Upper lobe of left lung (tissue), 6 donors: ENCODE measurements around the gene ZBTB40. TPM values are rescaled to one million over a fixed set of nuclear protein-coding genes. Genes with fewer than 3 reads are reported as not detected.

ENCODE experiments used
- ATAC-seq, 2 donors: fragments of 200-7000 bp; cut with Tn5 transposase; one replicate each; pipeline ENCODE4 v1.9.1; 2022; ENCODE audit warnings: mild to moderate bottlenecking in 2 of 2, moderate library complexity in 2 of 2; ENCODE audit not compliant: low FRiP score in 2 of 2
- DNase-seq, 2 donors: peaks; one replicate each; pipeline ENCODE4 v3.0.0-alpha.2; 2019 to 2020
- H3K27ac ChIP-seq, 4 donors: fragments of 200-600 bp; sonication (generic); one replicate each; pipeline ENCODE4 v1.5.1; 2016 to 2019
- H3K27me3 ChIP-seq, 4 donors: fragments of 200-600 bp; sonication (generic); one replicate each; pipeline ENCODE4 v1.5.1; 2017 to 2019
- H3K36me3 ChIP-seq, 4 donors: fragments of 200-600 bp; sonication (generic); one replicate each; pipeline ENCODE4 v1.5.1; 2016 to 2019
- H3K4me1 ChIP-seq, 4 donors: fragments of 200-600 bp; sonication (generic); one replicate each; pipeline ENCODE4 v1.5.1; 2018 to 2019
- H3K4me3 ChIP-seq, 4 donors: fragments of 200-600 bp; sonication (generic); one replicate each; pipeline ENCODE4 v1.5.1; 2017 to 2019; ENCODE audit warnings: mild to moderate bottlenecking in 2 of 4, moderate library complexity in 1 of 4
- H3K9me3 ChIP-seq, 4 donors: fragments of 200-600 bp; sonication (generic); one replicate each; pipeline ENCODE4 v1.5.1; 2018 to 2019
- CTCF ChIP-seq, 6 experiments: fragments of 450-650 bp in 4 of 6; fragments of 200-600 bp in 2 of 6; sonication (generic) in 2 of 6; IDR thresholded peaks; one replicate each; pipeline ENCODE4 v1.5.1; 2016 to 2019; ENCODE audit warnings: antibody characterized with exemption in 6 of 6
- EP300 ChIP-seq, 4 donors: sonication (generic); formaldehyde crosslinking; IDR thresholded peaks; one replicate each; pipeline ENCODE4 v1.5.1; 2017; ENCODE audit warnings: antibody characterized with exemption in 4 of 4, control low read depth in 2 of 4
- POLR2A ChIP-seq, 4 donors: fragments of 450-650 bp; IDR thresholded peaks; one replicate each; pipeline ENCODE4 v1.5.1; 2016 to 2017; ENCODE audit warnings: antibody characterized with exemption in 4 of 4, mild to moderate bottlenecking in 2 of 4
- POLR2AphosphoS5 ChIP-seq, 2 donors: sonication (generic); formaldehyde crosslinking; IDR thresholded peaks; one replicate each; pipeline ENCODE4 v1.5.1; 2017; ENCODE audit warnings: antibody characterized with exemption in 2 of 2
- WGBS, 2 donors: methylation state at CpG; one replicate each; pipeline ENCODE4 v1.1.5; 2017 to 2018; 5-methylcytosine and 5-hydroxymethylcytosine counted together
- total RNA-seq, 6 donors: library from RNA; depleted of rRNA in 4 of 6; stranded (reverse); fragments of >200 nt in 4 of 6; gene quantifications; one replicate each; pipeline versions ENCODE4 v1.1.0 to v1.2.1, GENCODE V29; 2016 to 2021
- donor health status: DM: no; HTN: no; CAD: no; lungs with moderate emphysema.
- donor health status: DM: no; HTN: yes; CAD: no; lungs with severe emphysema.

Gene ZBTB40
- total RNA-seq, 6 donors from 2014 or later = 18.1 to 62.9 (median 24.1) TPM

DNA sequence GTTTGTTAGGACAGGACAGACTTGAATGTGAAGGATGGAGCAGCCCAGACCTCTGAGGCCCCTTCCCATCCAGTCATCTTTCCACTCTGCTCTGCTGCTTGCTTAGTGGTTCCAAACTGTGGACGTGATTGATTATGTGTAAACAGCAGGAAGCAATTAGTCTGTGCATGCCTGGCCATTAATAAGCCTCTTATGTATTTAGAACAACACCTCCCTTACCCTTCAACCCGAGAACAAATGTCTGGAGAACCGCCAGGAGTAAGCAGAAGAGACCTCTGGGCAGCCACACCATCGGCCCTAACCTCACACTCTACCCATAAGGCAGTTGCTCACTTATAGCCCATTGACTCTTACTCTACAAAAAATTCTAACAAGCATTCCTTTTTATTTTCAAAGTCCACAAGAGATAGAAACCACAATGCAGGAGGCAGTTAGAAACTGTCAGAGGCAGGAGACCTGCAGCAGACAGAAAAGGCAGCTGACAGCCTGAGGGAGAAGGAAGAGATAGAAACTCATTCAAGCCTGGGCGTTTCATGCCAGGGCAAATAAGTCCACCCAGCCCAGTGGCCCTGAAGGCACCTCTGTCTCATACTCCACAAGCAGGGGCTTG, 105.8 kb downstream of the ZBTB40 start:
- ATAC-seq (no peak), DNase-seq (no peak)
- H3K9me3 ChIP-seq = no peaks in the 10 kb centered on the region
- H3K36me3 ChIP-seq = no peaks in the 10 kb centered on the region
- no peak for TF ChIP-seq EP300 (IDR thresholded peaks at IDR 0.05)
- no peak for TF ChIP-seq POLR2AphosphoS5 (IDR thresholded peaks at IDR 0.05)
- TF ChIP-seq POLR2A (IDR thresholded peaks at IDR 0.05) = no peak
- no peak for TF ChIP-seq CTCF (IDR thresholded peaks at IDR 0.05)
- WGBS, 2 donors = 39 to 42% methylated on average over 5 of the region's 5 CpGs
- H3K27ac ChIP-seq = no peak overlapping the region
- no peak overlapping the region for H3K4me3 ChIP-seq
- peaks cover 0 to 15% (median 7%) of the 10 kb centered on the region in 4 donors for H3K27me3 ChIP-seq
- H3K4me1 ChIP-seq = no peaks in the 10 kb centered on the region

DNA sequence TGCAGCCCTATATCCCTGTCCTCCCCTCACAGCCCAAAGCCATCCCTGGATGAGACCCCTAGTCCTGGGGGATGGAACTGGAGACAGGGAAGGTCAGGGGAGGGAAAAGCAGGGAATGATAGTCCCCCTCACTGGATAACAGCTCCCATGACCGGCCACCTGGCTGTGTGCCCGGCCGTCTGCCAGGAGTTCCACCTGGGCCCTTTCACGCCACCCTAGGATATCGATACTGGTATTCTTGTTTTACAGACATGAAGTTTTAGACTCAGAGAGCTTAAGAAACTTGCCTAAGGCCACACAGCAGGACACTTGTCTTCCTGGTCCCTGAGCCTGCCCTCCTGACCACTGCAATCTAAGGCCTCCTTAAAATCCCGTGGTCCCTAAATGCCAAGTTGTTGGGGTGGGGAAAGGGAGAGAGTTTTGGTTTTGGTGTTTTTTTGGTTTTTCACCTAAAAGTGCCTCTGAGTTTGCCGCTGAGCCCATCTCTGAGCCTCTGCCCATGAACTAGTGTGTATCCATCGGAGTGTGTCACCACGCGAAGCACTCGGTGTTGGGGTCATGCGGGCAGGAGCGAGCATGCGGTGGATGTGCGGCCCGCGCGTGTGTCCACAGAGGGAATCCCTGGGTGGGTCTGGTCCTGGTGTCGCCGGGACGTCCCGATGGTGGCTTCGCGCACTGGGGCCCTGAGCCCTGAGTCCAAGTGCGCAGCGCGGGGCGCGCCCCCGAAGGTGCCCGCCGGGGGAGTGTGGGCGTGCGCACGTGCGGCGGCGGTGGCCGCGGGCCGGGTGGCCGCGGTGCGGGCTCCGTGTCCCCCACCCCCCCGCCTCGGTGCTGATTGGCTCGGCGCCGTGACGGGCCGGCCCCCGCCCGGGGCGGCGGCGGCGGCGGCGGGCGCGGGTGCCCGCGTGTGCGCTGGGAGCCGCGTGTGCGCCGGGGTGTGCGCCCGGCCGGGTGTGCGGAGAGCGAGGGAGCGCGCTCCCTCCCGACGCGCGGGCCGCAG, 111.2 kb downstream of the ZBTB40 start, which contains the start of gene EPHA8:
TSS of gene EPHA8 (plus strand) at position 906 of the 1,000 bp plus-strand sequence. CDS start 147 bp downstream, outside the sequence.
- no peak for DNase-seq

DNA sequence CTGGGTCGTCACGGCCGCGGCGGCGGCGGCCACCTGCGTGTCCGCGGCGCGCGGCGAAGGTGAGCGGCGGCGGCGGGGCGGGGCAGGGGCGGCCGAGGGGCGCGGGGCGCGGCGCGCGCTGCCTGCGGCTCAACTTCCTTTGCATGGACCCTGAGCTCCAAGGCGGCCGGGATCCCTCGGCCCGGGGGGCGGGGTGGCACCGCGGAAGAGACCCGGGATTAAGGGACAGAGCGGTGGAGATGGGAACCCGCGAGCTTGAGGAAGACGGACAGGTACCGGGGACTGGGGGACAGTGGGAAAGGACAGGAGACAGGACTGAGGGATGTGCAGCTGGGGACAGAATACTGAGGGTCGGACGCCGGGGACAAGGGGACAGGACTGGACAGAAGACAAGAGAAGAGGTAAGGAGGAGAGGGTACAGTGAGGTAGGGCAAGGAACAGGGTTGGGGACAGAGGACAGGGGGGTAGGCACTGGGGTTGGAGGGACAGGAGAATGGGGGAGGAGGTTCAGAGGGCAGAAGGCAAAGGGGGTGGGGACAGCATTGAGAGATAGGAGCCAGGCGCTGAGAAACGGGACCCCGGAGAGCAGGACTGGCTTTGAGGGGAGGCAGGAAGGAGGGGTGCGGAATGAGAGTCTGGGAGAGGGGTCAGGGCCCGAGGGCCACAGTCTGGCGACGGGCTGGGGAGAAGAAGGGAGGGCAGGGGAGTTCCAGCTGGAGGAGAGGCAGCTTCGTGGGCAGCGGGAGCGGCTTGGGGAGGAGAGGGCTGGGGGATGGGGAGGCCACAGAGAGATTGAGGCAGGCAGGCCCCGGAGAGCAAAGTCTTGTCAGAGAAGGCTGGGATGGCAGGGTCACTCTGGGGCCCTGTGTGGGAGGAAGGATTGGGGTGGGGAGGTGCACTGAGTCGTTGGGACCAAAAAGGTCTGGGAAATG, 112.3 kb downstream of the ZBTB40 start:
- H3K36me3 ChIP-seq = no peaks in the 10 kb centered on the region
- H3K4me1 ChIP-seq = peaks cover 0 to 5% (median 1%) of the 10 kb centered on the region in 4 donors
- TF ChIP-seq CTCF (IDR thresholded peaks at IDR 0.05) (no peak), POLR2AphosphoS5 (IDR thresholded peaks at IDR 0.05) (no peak), EP300 (IDR thresholded peaks at IDR 0.05) (no peak), POLR2A (IDR thresholded peaks at IDR 0.05) (no peak)
- peaks cover 0 to 15% (median 4%) of the 10 kb centered on the region in 4 donors for H3K27me3 ChIP-seq
- no peak for DNase-seq
- WGBS, 2 donors = 5 to 8% methylated on average over 21 to 44 of the region's 57 CpGs
- no peak for ATAC-seq
- no peaks in the 10 kb centered on the region for H3K9me3 ChIP-seq
- no peak overlapping the region for H3K27ac ChIP-seq
- H3K4me3 ChIP-seq = no peak overlapping the region

More for the DNA sequence above, 111.2 kb downstream of the ZBTB40 start, which contains the start of gene EPHA8:
- H3K27me3 ChIP-seq = peaks cover 0 to 15% (median 4%) of the 10 kb centered on the region in 4 donors
- 23 to 36% methylated on average over 13 to 18 of the region's 81 CpGs for WGBS, 2 donors
- no peak for TF ChIP-seq CTCF (IDR thresholded peaks at IDR 0.05)
- no peak for TF ChIP-seq POLR2AphosphoS5 (IDR thresholded peaks at IDR 0.05)
- no peak for TF ChIP-seq POLR2A (IDR thresholded peaks at IDR 0.05)
- no peak for TF ChIP-seq EP300 (IDR thresholded peaks at IDR 0.05)
- no peak within 1 kb of the TSS for H3K4me3 ChIP-seq
- no peaks in the 10 kb centered on the region for H3K9me3 ChIP-seq
- ATAC-seq = no peak
- peaks cover 0 to 5% (median 1%) of the 10 kb centered on the region in 4 donors for H3K4me1 ChIP-seq
- H3K27ac ChIP-seq = no peak within 1 kb of the TSS
- H3K36me3 ChIP-seq = no peaks in the 10 kb centered on the region

DNA sequence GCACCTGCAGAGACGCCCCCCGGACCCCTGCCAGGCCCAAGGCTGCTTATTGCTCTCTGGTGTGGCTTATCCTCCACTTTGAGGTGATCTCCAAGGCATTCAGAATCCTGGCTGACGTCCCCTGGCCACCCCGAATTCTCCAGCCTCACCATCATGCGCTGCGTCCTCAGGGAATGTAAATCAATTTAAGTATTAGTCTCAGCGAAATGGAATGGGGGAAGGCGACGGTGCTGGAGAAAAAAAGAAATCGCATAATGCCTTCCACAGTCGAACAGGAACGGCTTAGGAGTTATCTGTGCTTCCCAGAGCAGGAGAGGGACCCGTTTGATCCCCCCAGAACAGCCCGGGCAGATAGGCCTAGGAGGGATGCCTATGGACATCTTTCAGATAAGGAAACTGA, 114.5 kb downstream of the ZBTB40 start:
- H3K27me3 ChIP-seq = peaks cover 0 to 15% (median 4%) of the 10 kb centered on the region in 4 donors
- no peak overlapping the region for H3K27ac ChIP-seq
- H3K4me3 ChIP-seq = no peak overlapping the region
- DNase-seq (no peak), ATAC-seq (no peak)
- H3K36me3 ChIP-seq = no peaks in the 10 kb centered on the region
- peaks cover 0 to 5% (median 1%) of the 10 kb centered on the region in 4 donors for H3K4me1 ChIP-seq
- TF ChIP-seq POLR2AphosphoS5 (IDR thresholded peaks at IDR 0.05) = no peak
- TF ChIP-seq EP300 (IDR thresholded peaks at IDR 0.05) = no peak
- TF ChIP-seq CTCF (IDR thresholded peaks at IDR 0.05) = no peak
- TF ChIP-seq POLR2A (IDR thresholded peaks at IDR 0.05) = no peak
- no peaks in the 10 kb centered on the region for H3K9me3 ChIP-seq
- 75 to 84% methylated on average over 13 to 14 of the region's 14 CpGs for WGBS, 2 donors
